ENCODE results near the gene ADCY4. TPM values are rescaled to one million over a fixed set of nuclear protein-coding genes. Genes with fewer than 3 reads are reported as not detected.
"Not testable (repeated sequence)": the region's sequence is repeated elsewhere in the genome, so short reads cannot be mapped to it uniquely, and the experiment has no call there.

ADCY4 gene
- total RNA-seq, 1 donor from 2014 or later, result 16.7 TPM

- peak; percentile 97 for DNase-seq
Measured at GRCh38 chr14:24366721-24367513, 32.0 kb upstream of the ADCY4 start.

- no peak for DNase-seq
Measured at GRCh38 chr14:24366413-24366720, 31.5 kb upstream of the ADCY4 start.

DNA sequence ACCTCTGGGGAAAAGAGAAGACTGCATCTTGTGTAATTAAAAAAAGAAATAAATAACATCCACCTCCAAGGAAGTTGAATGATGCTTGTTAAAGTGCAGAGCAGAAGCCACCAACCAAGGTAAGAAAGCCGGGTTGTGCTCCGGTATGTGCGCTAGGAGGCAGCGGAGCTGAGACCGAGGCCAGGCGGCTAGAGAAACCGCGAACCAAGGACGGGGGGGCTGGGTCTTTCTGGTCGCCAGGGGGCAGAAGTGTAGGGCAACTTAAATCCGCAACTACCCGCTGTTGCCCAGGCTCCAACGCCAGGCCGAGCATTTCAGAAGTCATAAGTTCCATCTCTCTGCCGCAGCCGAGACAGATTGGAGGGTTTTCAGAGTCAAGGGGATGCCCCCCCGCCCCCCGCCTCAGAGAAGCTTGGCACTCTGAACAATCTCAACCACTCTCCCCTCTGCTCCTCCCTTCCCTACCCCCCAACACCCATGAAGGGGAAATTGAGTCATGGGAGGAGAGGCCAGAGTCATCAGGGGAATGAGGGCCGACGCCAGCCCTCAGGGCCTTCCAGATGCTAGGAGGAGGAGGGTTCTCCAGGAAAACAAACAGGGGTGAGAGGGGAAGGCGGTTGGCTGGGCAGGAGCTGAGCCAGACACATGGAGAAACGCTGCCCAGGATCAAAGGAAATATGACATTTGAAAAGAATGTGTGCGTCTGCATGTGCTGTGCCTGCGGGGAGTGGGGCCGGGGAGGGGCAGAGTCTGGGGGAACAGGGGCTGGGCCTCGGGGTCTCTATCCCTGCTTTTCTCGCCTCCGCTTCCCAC, 30.9 kb upstream of the ADCY4 start:
- DNase-seq, result peak; percentile 95

GRCh38 chr14:24364841-24365240, 30.0 kb upstream of the ADCY4 start:
- DNase-seq, result no peak

DNA sequence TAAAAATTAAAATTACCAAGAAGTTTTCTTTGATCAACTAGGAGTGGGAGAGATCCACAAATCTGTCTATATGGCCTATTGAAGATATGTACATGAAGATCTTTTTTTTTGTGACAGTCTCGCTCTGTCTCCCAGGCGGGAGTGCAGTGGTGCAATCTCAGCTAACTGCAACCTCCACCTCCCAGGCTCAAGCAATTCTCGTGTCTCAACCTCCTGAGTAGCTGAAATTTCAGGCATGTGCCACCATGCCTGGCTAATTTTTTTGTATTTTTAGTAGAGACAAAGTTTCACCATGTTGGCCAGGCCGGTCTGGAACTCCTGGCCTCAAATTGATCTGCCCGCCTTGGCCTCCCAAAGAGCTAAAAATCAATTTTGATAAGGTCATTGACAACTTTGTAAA, 28.5 kb upstream of the ADCY4 start:
- DNase-seq, result no peak

- DNase-seq, result no peak
Measured at GRCh38 chr14:24362241-24362960, 27.5 kb upstream of the ADCY4 start.

GRCh38 chr14:24361326-24361725, 26.5 kb upstream of the ADCY4 start:
- no peak for DNase-seq

DNA sequence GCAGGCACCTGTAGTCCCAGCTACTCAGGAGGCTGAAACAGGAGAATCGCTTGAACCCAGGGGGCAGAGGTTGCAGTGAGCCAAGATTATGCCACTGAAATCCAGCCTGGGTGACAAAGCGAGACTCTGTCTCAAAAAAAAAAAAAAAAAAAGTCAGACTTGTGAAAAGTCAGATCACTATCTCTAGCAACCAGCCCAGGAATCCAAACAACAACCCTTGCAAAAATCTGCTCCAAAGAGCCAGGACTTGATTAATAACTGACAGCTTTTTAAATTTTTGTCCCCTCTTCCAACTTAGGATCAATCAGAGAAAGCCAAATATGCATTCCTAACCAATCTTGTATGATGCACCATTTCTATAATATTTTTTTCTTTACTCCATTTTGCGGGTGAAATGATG, 25.4 kb upstream of the ADCY4 start:
- no peak for DNase-seq

- no peak for DNase-seq
Measured at GRCh38 chr14:24356208-24356607, 21.3 kb upstream of the ADCY4 start.

DNA sequence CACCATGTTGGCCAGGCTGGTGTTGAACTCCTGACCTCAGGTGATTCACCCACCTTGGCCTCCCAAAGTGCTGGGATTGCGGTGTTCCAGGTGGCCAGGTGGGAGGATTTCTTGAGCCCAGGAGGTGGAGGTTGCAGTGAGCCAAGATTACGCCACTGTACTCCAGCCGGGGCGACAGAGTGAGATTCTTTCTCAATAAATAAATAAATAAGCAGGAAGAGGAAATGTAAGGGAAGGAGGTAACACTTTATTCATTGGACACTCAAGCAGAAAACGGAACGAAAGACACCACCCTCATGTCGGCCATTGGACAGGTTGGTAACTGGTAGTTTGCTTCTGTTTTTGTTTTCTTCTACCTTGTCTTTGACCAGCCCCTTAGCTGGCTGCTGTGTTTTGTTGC, 20.1 kb upstream of the ADCY4 start:
- no peak for DNase-seq

GRCh38 chr14:24354482-24354825, 19.6 kb upstream of the ADCY4 start:
- not testable (repeated sequence) for DNase-seq

DNA sequence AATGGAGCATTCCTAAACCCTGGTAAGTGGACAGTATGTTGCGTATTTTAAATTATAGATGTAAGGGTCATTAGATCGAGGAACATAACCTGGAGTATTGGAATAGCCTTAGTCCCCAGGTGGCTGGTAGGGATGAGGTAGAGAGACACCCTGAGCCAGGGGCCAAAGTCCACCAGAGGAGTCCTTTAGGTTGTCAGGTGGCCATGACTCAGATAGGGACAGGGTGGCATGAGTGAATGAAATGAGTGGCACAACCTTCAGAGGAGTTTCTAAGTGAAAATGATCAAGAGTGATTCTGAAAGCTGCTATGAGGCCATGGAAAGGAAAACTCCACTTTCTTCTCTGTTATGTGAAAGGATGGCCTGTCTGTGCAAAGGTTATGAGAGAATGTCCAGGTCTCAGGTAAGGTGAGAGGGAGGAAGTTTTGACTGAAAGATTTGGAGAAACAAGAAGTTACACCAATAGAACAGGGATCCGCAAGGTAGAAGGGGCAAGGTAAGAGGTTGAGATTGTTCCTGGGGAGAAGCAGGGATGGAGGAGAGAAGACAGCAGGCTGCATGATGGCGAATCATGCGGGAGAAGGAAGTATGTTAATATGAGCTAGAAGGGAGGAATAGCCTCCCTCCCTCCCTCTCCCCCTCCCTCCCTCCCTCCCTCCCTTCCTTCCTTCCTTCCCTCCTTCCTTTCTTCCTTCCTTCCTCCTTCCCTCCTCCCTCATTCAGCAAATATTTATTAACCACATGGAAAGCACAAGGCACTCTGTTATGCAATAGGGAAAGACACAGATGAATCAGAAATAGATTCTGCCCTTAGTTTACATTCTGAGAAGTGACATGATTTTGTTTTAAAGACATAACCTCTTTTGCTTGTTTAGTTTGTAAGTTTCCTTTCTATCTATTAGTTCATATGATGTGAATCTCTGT, 18.9 kb upstream of the ADCY4 start:
- DNase-seq, result no peak

GRCh38 chr14:24351517-24351916, 16.6 kb upstream of the ADCY4 start:
- peak; percentile 38 for DNase-seq

DNA sequence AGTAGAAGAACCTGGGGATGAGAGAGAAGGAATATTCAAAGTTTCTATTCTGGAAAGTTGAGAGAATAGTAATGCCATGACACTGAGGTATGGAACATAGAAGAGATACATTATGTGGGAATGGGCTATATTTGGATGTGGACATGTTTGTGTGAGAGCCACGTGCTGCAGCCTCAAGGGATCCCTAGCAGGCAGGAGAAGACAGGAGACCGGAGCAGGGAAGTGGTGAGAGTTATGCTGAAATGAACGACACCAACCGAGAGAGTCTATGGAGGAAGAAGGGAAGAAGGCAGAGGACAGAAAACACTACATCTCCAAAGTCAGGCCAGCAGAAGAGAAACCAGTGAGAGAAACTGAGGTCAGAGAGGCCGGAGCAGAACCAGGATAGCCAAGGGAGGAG, 14.9 kb upstream of the ADCY4 start:
- DNase-seq, result no peak

DNA sequence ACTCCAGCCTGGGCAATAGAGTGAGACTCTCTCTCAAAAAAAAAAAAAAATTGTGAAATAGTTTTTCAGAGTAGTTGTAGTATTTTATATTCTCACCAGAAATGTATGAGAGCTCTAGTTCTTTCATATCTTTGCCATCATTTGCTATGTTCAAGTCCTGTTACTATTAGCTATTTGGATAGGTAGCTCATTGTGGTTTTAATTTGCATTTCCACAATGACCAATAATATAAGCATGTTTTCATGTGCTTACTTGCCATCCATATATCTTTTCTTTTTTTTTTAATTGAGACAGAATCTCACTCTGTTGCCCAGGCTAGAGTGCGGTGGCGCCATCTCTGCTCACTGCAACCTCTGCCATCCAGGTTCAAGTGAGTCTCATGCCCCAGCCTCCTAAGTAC, 13.3 kb upstream of the ADCY4 start:
- DNase-seq, result no peak

DNA sequence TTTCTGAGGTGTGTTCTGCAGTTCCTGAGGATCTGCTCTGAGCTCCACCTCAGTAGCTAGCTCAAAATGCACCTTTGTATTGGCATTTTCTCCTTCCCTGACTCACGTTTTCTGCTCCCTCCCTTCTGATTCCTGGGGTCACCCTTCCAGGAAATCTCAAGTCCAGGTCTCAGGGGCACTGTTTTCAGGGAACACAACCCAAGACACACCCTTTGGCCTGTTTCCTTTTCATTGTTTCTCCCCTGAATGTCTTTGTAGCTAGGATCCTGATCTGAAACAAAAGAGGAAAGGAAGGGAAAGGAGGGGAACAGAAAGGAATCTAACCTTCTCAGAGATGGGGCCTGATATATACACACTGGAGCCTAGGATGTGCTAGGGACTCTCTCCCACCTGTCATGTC, 12.3 kb upstream of the ADCY4 start:
- no peak for DNase-seq

DNA sequence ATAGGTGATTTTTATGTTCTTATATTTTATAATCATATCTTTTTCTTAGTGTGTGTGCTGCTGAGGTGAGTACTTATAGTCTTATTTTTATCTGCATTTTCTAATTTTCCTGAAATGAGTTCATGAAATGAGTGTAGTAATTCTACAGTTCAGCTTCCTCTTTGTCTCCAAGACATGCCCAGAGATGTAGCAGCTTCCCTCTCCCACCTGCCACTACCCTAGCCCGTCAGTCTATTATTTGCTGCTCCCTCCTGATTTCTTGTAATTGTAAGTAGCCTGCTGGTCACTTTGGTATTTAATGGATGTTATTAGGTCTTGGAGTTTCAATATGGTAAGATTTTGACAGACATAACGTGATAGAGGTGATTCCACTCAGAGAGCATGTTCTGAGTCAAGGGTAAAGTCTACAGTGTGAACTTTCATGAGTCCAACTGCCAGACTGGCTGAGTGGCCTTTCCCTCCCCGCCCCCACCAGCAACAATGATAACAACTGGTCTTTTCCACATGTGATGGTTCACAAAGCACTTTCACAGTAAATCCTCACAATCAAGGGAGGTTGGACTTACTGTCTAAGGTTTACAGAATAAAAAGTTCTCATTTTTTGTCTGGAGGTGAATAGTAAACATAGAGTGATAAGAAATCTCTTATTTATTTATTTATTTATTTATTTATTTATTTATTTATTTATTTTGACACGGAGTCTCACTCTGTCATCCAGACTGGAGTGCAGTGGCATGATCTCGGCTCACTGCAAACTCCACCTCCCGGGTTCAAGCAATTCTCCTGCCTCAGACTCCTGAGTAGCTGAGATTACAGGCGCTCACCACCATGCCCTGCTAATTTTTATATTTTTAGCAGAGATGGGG, 9.2 kb upstream of the ADCY4 start:
- DNase-seq, result no peak

DNA sequence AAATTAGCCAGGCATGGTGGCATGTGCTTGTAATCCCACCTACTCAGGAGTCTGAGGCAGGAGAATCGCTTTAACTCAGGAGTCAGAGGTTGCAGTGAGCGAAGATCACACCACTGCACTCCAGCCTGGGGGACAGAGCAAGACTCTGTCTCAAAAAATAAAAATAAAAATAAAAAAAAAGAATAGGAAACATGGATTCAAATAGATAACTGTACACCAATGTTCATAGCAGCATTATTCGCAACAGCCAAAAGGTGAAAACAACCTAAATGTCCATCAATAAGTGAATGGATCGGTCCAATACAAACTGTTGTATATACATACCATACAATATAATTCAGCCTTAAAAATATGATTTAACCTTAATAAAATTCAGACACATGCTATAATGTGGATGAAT, 8.0 kb upstream of the ADCY4 start:
- DNase-seq, result no peak

GRCh38 chr14:24340606-24341005, 5.7 kb upstream of the ADCY4 start:
- DNase-seq, result no peak

- DNase-seq, result peak; percentile 44
Measured at GRCh38 chr14:24339284-24340151, 4.6 kb upstream of the ADCY4 start, which contains the start of gene RIPK3. TSS of gene RIPK3 (minus strand) at chr14:24339991. CDS start at chr14:24339826, 165 bp downstream.
